CD4-positive, alpha-beta T cell treated with Interleukin-4 for 4 hours (primary cell): Measurements from ENCODE around the gene FOXN3.

Experiments used
- DNase-seq: peaks from one replicate; pipeline ENCODE4 v3.0.0-alpha.2; 2020

The FOXN3 gene

GRCh38 chr14:89244720-89245119 lies 172.3 kb downstream of the FOXN3 start:
- no peak for DNase-seq

- no peak for DNase-seq
Measured at GRCh38 chr14:89243741-89244140, 173.3 kb downstream of the FOXN3 start.

- DNase-seq: no peak
Measured at GRCh38 chr14:89243286-89243685, 173.7 kb downstream of the FOXN3 start.

GRCh38 chr14:89242652-89243279 lies 174.3 kb downstream of the FOXN3 start:
- no peak for DNase-seq

- no peak for DNase-seq
Measured at GRCh38 chr14:89241934-89242651, 174.9 kb downstream of the FOXN3 start.

- no peak for DNase-seq
Measured at GRCh38 chr14:89241257-89241656, 175.8 kb downstream of the FOXN3 start.

- no peak for DNase-seq
Measured at GRCh38 chr14:89240414-89240813, 176.6 kb downstream of the FOXN3 start.

- no peak for DNase-seq
Measured at GRCh38 chr14:89239023-89239422, 178.0 kb downstream of the FOXN3 start.

GRCh38 chr14:89237921-89238529 lies 179.0 kb downstream of the FOXN3 start:
- no peak for DNase-seq

- DNase-seq: no peak
Measured at GRCh38 chr14:89236851-89237250, 180.2 kb downstream of the FOXN3 start.

- DNase-seq: no peak
Measured at GRCh38 chr14:89233184-89233583, 183.8 kb downstream of the FOXN3 start.

GRCh38 chr14:89232265-89233070 lies 184.6 kb downstream of the FOXN3 start:
- DNase-seq: no peak

GRCh38 chr14:89231426-89232113 lies 185.5 kb downstream of the FOXN3 start:
- no peak for DNase-seq

- DNase-seq: no peak
Measured at GRCh38 chr14:89228921-89229639, 188.0 kb downstream of the FOXN3 start.

- DNase-seq: no peak
Measured at GRCh38 chr14:89227496-89227836, 189.6 kb downstream of the FOXN3 start.

GRCh38 chr14:89226801-89227495 lies 190.1 kb downstream of the FOXN3 start:
- DNase-seq: no peak

- DNase-seq: no peak
Measured at GRCh38 chr14:89225607-89226006, 191.4 kb downstream of the FOXN3 start.

GRCh38 chr14:89221109-89221810 lies 195.8 kb downstream of the FOXN3 start:
- peak; percentile 72 for DNase-seq

- DNase-seq: no peak
Measured at GRCh38 chr14:89219051-89219450, 198.0 kb downstream of the FOXN3 start.

GRCh38 chr14:89217891-89218290 lies 199.1 kb downstream of the FOXN3 start:
- no peak for DNase-seq

GRCh38 chr14:89215531-89215930 lies 201.5 kb downstream of the FOXN3 start:
- no peak for DNase-seq
